Measurements from ENCODE around the gene SH2D5.

Gene SH2D5

DNA sequence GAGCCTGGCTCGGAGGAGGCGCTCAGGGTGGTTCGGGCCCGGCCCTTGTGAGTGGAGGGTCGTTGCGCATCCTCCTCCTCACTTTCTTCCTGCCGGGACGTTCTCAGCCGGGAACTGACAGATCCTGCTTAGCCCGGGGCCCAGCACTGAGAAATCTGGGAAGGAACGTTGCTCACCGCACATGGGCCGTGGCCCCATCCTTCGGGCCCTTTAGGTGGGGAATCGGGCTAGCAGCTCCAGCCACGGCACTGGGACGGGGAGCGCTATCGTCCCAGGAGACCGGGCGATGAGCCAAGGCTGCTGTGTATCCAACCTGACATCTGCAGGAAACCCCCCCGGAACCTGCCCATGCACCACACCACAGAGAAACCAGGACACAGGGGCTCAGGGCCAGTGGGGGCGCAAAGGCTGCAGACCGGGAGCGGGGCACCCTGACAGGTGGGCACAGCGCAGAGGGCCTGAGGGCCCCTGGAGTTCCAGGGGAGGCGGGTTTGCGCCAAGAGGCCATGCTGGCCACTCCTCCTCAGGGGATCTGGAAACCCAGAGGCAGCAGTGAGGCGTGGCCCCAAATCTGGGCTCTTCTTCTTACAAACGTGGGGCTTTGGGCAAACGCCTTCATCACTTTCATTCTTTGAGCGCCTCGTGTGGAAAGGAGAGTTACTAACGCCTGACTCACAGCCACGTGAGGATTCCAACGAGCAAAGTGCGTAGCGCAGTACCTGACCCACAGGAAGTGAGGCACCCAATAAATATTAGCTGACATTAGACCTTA, at the start of gene SH2D5:
Gene SH2D5, minus strand, starts transcription at position 116 of the 772 bp plus-strand sequence. CDS start 4,659 bp downstream, outside the sequence.
- peak; percentile 87 for DNase-seq (ENCODE audit: low read depth)

DNA sequence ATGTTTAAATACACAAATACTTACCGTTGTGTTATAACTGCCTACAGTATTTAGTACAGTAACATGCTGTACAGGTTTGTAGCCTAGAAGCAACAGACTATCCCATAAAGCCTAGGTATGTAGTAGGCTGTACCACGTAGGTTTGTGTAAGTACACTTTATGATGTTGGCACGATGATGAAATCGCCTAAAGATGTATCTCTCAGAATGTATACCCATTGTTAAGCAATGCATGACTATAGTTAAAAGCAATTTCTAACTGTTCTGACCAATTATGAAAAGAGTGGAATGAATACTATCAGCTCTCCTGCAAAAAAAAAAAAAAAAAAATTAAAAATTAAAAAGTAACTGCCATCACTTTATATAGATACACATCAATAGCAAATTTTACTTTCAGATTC, 43.2 kb upstream of the SH2D5 start:
- no peak for DNase-seq (ENCODE audit: low read depth)

DNA sequence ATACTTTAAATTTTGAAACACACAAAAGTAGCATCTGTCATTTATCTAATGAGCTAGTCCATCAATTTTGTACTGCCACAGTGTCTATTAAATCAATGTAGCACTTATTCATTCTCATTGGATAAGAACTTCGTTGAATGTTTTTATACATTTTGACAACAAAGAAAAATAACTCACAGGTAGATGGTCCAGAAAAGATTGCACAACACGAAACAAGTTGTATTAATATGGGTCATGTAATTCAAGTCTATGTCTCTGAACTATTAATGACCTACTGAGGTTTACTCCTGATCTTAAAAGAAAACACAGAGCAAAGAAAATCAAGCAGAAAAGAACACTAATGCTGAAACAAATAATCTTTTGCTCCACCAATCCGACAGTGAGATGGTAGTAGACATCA, 39.3 kb upstream of the SH2D5 start:
- no peak for DNase-seq (ENCODE audit: low read depth)

DNA sequence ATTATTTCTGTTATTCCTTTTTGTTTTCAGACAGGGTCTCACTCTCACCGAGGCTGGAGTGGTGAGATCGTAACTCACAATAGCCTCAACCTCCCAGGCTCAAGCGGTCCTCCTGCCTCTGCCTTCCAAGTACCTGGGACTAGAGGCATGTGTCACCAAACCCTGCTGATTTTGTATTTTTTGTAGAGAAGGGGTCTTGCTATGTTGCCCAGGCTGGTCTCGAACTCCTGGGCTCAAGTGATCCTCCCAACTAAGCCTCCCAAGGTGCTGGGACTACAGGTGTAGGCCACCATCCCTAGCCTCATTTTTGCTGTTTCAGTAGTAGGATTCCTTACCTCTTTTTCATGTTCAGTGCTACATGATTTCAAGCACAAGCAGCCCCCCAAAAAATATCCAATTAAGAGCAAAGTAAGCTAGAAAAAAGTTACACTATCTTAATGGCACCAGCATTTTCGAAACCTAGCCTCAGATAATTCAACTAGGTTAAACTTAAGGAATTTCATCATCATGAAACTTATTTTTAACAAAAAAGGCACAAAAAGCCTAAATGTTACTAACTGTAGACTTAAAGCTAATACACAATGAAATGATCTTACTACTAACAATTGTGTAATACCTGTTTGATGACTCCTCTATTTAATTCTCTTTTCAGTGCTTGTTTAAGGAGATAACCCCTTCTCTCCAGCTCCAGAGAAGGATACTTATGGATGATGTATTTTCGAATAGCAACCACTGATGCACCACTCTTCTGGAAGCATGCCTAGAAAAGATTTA, 38.0 kb upstream of the SH2D5 start:
- no peak for DNase-seq (ENCODE audit: low read depth)

DNA sequence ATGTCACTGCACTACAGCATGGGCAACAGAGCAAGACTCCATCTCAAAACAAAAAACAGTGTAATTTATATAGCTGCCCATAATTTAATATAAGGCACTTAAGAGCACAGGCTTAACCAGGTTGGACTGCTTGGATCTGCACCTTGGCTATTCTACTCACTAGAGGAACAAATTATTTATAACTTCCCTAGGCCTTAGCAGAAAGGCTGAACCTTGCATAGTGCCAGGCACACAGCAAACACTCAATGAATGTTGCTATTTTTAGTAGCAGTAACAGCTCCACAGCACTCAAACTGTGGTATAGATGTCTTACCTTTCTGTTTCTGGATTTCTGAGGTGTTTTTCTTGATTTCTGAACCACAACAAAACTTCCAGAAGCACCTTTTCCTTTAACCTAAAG, 34.8 kb upstream of the SH2D5 start:
- DNase-seq (ENCODE audit: low read depth) = no peak

DNA sequence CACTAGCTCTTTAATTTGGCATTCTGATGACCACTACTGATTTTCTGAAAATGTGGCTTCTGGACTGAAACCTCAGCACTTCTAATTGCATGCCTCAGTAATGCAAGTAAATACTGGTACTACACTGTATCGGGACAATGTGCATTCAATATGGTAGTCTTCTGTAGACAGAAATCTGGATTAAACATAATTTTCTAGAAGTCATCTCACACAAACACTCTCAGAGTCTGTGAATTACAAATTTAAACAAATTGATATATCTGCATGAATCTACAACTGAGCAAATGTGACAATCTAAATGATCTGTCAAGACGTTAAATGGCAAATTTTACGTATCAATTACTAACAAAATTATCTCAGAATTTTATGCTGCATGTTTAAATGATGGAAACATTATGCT, 30.9 kb upstream of the SH2D5 start:
- DNase-seq (ENCODE audit: low read depth) = no peak

DNA sequence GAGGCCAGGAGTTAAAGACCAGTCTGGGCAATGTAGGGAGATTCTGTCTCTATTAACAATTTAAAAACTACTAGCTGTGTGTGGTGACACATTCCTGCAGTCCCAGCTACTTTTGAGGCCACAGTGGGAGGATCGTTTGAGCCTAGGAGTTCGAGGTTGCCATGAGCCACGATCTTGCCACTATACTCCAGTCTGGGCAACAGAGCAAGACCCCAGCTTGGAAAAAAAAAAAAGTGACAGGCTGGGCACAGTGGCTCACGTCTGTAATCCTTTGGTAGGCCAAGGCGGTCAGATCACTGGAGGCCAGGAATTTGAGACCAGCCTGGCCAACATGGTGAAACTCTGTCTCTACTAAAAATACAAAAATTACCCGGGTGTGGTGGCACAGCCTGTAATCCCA, 27.8 kb upstream of the SH2D5 start:
- DNase-seq (ENCODE audit: low read depth) = no peak

DNA sequence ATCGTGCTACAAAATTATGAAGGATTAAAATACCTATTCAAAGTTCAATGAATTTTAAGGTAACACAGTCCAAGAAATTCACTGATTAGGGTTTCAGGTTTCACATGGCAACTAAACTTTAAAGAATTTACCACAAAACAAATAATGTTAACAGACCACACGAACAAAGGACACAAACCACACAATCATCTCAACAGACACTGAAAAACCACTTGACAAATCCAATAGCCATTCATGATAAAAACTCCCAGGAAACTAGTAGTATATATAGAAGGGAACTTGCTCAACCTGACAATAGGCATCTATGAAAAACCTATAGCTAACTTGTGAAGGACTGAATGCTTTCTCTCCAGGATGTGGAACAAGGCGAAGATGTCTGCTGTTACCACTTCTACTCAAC, 21.1 kb upstream of the SH2D5 start:
- no peak for DNase-seq (ENCODE audit: low read depth)

DNA sequence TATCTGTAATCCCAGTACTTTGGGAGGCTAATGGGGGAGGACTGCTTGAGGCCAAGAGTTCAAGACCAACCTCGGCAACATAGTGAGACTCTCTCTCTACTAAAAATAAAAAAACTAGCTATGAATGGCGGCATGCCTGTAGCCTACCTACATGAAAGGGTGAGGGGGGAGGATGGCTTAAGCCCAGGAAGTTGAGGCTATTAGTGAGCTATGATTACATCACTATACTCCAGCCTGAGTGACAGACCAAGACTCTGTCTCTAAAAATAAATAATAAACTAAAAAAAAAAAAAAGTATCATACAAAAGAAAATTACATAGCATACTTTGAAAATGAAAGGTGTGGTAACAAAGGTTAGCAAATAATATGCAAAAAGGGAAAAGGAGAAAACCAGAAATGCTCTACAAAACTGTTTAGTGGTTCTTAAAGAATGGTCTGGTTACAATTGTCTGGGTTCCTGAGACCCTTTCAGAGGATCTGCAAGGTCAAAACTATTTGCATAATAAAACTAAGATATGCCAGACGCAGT, 19.0 kb upstream of the SH2D5 start:
- no peak for DNase-seq (ENCODE audit: low read depth)

DNA sequence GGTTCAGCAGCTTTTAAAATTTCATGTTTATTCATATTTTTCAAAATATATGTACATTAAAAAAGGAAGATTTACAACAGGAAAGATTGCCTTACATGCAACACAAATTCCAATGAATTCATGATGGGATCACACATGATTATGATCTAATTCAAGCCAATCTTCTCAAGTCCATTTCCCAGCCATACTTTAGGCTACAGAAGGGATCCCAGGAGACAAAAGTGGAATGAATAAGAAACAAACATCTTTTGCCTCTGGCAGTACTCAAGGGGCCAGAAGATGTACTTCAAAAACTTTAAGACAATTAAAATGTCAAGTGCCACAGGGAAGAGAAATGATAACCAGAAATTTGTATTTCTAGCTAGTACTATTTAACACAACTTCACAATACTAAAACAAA, 10.2 kb upstream of the SH2D5 start:
- DNase-seq (ENCODE audit: low read depth) = peak; percentile 36

DNA sequence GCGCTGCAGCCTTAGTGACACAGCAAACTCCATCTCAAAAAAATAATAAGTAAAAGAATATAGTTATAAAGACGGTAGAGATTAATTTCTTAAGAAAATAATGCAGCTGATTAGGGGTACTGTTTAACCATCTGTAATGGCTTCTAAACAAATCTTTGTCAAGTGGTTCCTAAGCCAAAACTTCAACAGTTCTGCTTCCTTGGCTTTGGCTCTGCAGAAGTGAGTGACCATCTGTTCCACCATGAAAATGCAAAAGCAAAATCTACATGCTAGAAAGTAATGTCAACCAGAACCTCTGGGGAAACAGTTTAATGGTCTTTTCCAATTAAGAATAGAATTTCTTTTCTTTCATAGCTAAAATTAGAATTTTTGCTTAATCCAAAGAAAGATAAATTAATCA, 8.3 kb upstream of the SH2D5 start:
- DNase-seq (ENCODE audit: low read depth) = no peak

DNA sequence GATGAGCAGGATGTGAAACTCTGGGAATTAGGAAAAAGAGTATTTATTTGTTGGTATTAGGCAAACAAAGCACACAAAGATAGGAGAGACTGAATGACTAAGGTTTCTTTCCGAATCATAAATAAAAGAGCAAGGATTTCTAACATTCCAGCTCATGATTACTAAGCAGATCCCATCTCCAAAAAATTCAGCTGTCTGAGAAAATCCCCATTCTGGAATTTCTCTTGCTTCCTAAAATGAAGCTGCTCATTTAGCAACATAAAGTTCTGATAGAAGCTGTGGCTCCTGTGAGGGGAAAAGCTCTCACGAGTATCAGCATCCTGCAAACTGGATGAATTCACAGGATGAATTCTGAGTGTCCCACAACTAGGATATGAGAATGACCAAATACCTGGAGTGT, 6.7 kb upstream of the SH2D5 start:
- DNase-seq (ENCODE audit: low read depth) = peak; percentile 52

DNA sequence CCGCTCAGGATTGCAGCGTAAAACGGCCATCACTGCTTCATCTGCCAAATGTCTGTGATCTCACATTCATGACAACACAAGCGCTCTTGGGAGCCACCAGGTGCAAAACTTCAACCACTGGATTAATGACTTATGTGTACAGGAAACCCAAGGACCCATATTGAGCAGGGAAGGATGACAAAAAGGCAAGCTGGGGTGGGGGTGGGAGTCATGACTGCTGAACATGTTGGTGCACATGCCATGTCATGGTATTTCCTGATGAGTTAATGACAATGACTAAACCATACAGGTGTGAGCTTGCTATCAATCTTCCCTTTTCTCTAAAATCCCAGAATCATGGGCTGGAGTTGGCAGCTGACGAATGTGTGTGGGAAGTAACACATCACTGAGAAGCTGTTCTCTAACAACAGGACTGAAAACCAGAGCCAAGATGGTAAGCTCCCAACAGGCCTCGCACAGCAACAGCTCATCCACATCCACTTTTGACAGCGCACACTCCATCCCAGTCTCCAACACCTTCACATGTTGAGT, 3.1 kb upstream of the SH2D5 start:
- DNase-seq (ENCODE audit: low read depth) = no peak

DNA sequence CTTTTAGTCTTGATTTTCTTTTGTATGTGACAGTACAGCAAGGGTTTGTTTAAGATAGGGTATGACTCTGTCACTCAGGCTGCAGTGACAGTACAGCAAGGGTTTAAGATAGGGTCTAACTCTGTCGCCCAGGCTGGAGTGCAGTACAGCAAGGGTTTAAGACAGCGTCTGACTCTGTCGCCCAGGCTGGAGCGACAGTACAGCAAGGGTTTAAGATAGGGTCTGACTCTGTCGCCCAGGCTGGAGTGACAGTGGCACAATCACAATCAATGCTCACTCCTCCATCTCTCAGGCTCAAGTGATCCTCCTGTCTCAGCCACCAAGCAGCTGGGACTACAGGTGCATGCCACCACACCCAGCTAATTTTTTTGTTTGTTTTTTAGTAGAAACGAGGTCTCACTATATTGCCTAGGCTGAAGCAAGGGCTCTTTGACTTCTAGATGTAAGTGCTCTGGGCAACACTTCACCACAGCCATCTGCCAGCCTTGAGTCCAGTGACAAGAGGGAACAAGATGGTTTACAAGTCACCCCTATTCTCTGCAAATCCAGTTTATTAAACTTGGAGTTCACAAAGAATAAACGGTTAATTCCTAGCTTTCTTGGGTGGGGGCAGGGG, 965 bp upstream of the SH2D5 start:
- no peak for DNase-seq (ENCODE audit: low read depth)

DNA sequence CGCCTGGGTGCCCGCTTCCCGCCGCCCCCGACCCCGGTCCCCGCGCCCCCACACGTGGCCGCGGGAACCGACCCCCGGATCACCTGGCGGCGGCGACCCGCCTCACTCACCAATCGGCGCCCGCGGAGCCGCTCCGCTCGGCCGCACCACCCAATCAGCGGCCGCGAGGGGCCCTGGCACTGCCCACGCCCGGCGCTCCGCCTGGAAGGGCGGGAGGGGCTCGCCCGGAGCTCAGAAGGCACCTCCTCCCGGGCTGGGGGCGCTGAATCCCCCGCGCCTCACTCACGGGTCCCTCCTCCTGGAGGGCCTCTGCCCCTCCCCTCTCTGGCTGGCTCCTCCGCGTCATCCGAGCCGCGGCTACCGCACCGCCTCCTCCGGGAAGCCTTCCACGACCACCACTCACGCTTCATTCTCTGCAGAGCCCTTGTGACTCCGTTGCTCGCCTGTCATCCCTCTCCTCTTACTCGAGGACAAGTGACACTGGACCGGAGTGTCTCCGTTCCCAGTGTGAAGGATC, 374 bp downstream of the SH2D5 start:
- DNase-seq (ENCODE audit: low read depth) = peak; percentile 33

DNA sequence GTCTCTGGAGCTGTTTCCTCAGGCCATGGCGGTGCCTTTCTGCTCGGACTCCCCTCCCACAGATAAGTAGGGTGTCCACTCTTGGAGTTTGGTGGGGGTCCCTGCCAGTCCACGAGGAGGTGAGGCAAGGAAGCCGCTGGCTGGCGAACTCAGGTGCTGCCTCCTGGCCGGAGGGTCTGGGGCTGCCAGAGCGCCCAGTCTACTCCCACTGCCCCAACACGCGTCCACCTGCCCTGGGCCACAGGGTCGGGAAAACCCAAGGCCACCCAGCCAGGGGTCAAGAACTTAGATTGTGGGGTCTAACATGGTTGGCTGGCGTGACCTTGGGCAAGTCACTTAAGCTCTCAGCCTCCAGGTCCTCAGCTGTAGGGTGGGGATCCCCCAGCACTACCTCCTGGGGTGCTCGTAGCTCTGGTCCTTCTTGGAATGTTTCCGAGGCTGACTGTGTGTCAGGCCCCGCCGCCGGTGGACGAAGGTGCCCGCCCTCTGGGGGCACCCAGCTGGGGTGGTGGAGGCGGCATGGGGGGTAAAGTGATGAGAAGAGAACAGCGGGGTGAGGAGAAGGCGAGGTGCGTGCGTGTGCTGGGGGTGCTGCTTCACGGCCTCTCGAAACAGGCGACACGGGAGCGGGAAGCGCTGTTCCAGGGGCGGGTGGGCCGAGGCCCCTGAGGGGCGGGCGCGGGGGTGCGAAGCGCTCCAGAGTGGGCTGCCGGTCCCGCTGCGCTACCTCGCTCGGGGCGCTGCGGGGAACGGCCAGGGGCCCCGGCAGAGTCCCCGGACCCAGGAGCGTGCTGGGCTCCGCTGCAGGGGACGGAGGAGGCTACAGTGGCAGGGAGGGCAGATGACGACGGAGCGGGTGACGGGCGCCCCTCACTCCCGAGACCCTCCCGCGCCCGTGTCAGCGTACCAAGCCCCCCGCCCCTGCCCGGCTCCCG, 1.2 kb downstream of the SH2D5 start:
- no peak for DNase-seq (ENCODE audit: low read depth)

DNA sequence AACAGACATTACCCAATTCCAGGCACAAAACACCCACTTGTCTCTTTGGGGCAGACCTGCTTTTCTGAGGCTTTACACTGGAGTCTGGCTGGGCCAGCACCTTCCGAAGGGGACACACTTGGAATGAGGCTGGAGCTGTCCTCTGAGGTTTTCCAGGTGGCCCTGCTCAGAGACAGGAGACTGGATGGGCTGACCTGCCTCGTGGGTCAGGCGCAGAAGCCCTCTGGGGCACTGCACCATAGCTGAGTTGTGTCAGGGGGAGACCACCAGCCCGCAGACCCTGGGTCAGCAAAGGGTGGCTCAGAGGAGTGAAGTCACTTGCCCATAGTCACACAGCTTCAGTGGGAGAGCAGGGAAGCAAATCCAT, 1.8 kb downstream of the SH2D5 start:
- DNase-seq (ENCODE audit: low read depth) = no peak

DNA sequence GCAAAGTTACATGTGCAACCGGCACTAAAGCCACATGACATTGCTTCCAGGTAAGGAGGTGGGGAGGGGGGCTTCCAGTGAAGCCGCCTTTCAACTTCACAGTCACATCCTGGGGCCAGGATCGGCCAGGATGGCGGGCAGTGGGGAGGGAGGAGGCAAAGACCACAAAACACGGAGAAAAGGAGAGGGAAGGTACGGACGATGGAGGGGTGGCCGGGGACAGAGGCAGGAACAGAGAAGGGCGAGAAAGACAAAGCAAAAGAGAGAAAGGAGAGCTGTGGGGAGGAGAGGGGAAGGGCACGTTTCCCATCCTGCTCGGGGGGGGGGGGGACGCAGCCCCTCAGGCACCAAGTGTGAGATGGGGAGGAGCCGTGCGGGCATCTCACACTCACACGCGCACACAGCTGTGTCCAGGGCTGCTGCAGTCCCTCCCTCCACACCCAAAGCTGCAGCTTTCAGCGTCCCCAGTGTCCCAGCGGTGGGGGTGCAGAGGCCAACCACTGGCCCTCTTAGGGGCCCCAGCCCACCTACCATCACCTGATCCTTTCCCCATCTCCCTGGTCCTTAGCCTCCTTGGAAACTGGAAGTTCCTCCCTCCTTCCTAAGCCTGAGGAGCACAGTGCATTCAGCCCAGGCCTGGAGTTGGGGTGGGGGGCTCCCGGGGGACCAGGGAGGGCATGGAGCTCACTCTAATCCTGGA, 2.4 kb downstream of the SH2D5 start:
- no peak for DNase-seq (ENCODE audit: low read depth)

DNA sequence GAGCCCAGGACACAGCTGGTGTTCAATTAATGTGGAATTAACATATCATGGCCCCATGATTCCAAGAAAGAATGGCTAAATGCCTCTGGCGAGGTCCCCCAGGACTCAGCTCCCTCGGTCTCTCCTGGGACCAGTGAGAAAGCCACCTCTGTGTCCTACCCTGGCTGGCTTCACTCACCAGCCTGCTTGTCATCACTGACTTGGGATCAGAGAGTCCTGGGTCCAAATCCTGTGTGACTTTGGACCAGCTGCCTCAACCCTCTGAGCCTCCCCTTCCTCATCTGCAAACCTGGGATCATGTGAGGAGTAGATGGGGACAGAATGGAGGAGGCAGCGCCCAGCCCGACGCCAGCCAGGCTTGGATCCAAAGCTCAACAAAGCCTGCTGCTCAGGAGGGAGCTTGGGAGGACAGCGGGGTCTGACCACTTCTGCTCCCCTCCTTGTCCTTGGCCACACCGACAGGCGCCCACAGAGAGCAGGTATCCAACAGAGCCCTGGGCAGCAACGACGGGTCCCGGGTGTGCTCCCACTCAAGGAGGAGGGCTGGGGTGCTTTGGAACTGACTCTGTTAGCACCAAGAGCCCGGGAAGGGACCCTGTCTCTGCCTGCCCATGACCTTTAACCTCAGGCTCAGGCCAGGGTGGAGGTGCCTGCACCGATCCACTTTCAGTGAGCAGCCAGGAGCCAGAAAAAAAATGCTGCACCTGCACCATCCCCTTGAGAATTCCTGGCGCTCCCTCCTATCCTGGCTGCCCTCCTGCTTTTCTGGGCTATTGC, 3.2 kb downstream of the SH2D5 start:
- DNase-seq (ENCODE audit: low read depth) = no peak
